COR-L47 (cell line): ENCODE measurements around the gene PRKN.

ENCODE experiments used
- DNase-seq: peaks from one replicate; lab custom pipeline; 2025; lab: John Stamatoyannopoulos, UW

PRKN gene

DNA sequence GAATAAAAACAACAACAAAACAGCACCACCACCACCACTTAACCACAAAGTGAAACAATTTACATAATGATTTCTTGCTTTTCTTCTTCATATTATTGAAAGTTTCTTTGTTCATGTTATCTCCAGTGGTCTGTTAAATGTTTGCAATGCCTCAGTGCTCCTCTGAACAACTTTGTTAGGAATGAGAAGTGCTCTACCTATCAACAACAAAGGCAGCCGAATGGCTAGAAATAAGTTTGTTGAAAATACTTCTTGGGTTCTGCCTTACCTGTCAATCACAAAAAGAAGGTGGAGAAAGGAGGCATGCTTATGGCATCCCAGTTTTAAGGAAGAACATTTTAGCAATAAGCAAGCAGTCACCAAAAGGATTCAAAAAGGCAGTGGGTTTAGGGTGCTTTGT lies 490.2 kb downstream of the PRKN start:
- no peak for DNase-seq

DNA sequence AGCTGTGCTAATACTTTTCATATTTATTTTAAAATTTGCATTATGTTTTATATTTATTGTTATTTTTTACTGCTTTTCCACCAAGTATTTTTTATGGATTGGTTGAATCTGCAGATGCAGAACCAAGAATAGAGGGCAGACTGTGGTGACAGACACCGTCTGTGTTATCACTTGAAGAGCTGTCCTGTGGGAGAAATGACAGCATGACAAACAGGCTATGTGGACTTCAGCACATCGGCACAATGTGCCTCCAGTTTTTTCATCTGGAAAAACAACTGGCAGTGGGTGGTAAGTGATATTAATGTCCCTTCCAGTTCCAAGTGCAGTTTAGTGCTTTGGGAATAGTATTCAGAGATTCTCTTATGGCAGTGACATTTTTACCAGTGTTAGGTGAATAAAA lies 492.9 kb downstream of the PRKN start:
- DNase-seq: no peak

DNA sequence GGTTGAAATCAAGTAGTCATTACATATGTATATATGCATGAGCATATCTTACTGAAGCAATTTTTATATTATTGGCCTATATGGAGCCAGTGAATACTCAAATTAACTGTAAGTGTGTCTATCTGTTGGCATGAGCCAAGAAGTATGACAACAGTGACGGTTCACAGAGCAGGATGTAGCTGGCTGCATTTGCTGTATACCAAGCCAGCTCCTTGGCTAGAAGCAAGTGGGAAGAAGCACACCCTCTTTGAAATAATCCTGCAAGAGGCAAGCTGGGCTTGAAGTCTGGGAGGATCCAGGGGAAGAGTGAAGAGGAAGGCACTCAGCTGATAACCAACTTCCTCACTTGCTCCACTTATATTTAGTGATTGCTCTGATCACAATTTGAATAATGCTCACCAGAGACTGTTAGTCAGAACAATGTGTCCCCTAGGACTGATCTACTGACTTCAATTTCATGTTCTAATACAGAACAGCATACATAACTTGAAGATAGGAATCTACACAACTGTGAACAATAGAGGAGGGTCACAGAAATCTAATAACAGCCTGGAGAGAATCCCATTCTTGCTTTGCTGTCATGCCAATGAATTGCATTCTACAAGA lies 497.3 kb downstream of the PRKN start:
- no peak for DNase-seq

DNA sequence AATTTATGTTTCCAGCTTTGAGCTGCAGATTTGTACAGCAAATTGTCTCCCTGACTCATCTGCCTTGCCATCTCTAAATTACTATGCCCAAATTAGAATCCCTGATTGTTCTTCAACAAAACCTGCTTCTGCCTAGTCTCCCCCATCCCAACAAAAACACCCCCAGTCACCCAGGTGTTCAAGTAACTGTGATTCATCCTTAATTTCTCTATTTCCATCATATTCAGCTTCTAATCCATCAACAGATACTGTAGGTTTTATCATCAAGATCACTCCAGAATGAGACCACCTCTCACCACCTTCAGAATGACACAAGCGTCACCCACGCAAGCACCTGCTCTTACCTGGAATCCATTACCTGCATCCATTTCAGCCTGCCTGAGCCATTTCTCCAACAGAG lies 498.5 kb downstream of the PRKN start:
- no peak for DNase-seq

DNA sequence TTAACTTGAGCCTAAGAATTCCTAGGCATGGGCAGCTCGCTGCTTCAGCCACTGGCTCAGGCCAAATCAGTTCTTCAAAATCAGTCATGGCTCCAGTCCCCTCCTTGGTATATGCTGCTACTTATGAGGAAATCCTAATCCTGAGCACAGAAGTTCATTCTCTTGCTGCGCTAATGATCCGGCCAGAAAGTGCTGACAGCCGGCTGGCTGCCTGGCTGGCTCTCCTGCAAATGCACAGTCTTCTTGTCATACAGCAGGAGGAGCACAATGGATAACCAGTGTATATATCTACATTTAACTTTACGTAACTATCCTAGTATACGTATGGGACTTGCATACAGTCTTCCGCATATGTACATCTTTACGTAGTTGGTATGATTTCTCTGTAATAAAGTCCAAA lies 500.8 kb downstream of the PRKN start:
- no peak for DNase-seq

DNA sequence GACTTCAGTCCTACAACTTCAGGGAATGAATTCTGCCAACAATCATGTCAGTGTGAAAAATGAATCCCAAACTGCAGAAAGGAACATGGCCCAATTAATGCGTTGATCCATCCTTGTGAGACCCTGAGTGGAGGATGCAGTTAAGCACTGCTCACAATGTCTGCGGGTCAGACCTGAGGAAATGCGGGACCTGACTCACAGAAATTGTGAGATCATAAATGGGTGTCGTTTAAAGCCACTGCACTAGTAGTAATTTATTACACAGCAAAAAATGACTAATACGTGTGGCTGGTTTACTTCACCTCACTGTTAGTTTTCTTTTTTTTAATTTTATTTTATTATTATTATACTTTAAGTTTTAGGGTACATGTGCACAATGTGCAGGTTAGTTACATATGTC lies 505.0 kb downstream of the PRKN start:
- DNase-seq: no peak

DNA sequence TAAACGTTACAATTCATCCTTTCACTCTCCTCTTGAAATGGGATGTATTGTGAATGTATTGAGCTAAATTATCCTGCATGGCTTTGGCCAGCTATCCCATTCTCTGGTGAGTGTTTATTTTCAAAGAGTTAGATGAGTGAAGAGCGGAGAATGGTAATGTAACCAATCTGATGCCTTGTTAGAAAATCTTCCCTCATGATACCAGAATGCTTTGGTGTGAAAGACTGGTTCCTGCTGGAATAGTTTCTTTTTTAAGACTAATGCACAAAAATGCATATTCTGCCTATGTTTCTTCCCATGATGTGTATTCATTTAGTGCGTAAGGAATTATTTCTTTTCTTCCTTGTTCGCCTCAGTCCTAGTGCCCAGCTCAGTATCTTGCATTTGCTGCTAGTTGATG lies 506.7 kb downstream of the PRKN start:
- no peak for DNase-seq

DNA sequence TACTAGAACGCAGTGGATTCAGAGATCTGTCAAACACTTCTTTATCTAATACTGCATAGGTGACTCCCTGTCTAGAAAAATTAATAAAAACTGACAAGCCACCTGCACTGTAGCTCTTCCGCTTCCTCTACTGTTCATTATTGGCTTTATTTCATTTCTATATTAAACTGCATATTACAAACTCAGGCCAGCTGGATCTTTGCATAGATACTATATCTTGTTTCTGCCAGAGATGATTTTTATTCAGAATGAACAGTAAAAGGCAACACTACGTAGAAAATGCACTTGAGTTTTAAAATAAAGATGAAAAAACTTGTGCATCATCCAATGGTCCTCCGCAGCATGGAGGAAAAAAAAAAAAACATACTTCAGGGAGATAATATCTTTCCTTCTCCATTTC lies 508.3 kb downstream of the PRKN start:
- DNase-seq: no peak

DNA sequence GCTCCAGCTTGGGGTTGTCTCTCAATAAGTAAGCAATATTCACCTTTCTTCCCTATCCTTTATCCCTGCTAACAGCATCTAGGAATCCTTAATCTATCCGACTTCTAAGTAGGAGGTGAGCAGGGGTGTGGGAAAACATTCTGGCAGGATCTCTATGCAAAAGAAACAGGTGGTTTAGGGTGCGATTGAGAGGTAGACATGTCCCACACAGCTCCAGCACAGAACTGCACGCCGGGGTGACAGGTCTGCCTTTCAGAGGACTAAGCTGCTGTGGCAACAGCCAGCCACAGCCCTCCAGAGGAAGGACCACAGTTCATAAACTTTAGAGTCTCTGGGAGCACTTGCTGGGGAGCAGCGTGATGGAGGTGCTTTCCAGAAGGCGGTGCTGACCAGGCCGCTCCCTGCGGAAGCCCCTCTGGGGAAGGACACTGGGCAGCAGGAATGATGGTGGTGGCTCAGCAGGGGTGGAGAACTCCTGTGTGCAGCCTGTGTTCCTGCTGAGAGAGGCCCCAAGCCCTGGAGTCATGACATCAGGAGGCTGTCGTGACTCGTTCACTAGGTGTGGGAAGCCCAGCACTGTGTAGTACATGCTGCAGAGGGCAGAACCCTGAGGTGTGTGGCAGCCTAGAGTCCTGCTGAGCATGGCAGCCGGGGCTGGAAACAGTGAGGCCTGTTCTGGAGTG lies 509.6 kb downstream of the PRKN start:
- DNase-seq: no peak

DNA sequence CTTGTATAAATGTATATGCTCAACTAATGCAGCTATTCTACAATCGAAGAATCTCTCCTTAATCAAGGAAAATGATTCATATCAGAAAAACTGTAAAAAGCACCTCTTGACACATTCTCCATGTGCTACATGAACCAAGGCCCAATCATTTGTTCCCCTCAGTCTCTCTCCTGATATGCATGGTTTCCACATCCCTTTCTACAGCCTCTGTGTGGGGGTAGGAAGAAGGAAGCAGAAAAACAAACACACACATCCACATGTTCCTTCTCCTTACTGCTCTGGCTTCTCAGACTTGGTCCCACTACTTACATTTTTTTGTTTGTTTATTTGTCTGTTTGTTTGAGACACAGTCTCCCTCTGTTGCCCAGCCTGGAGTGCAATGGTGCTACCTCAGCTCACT lies 510.5 kb downstream of the PRKN start:
- no peak for DNase-seq

DNA sequence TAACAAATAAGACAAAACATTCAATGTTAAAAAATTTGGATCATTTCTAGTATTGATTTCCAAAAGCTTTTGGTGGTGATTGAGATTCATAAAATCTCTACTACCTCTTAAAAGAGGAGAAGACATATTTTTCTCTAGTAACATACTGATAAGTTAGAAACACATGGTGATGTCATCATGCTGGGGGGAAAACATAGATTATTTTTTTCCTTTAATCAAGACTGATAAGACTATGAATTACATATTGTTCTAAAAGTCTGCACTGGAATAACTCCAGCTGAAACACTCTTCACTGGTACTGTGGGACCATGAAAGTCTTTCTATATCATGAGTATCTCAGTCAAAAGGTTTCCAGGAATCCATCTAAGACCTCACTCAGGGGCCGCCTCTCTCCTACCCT lies 515.8 kb downstream of the PRKN start:
- DNase-seq: no peak

DNA sequence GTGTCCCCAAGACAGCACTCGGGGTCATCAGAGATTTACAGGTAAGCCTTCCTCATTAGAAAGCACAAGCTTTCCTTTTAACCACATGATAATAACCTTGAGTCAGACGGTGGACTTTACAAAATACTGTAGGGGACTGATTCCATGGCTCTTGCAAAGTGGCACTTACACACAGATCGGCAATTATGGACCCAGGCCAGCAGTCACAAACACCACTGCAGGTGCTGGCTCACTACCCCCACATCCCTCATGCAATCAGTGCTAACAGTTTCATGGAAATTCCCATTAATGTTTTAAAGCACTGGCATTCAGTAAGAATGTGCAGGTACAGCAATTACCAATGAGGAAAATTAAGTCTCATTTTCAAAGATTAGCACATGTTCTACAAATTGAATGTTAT lies 516.5 kb downstream of the PRKN start:
- peak; percentile 17 for DNase-seq

DNA sequence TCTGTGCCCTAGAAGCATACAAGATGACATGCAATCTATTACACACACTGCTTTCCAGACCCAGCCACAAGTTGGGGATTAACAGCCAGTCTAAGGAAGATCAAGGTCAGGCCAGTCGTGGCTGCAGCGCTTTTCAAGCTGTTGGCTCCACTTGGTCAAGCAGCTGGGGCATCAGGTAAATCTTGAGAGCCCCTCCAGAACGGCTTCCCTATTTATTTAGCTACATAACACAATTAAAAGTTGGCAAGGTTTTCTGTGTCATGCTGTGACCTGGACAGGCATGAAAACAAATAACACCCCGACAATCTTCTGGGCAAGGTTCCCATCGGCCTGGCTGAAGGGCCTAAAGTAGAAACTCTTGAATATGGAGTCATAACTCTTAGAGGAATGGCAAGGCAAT lies 524.3 kb downstream of the PRKN start:
- DNase-seq: peak; percentile 18

DNA sequence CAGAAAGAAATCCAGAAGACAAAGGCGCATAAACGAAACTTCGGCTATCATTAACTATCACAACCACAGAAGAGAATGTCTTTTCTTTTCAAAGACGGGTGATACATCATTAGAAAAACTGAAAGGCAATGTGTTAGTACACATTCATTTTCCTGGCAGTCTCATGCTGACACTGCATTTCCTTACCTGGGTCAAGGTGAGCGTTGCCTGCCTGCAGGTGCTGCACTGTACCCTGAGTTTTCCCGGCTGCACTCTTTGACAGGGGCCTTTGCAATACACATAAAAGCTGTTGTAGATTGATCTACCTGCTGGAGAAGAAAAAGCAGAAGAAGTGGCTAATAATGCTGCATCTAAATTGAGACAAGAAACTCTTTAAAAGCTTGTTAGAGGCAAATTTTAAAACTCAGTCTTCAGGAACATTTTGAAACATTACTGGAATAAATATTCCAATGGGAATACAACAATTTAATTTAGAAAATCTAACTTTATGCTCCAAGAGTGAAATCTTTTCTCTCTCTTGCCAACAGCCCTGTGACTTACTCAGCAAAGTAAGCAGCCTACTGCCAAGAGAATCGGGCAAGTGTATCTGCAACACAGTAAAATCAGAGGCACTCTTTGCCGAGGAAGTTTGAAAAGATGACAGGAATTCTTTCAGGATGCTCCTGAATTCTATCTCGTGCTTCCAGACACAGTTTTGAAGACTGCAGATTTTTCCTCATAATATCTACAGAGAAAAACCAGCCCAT lies 526.4 kb downstream of the PRKN start:
- no peak for DNase-seq

DNA sequence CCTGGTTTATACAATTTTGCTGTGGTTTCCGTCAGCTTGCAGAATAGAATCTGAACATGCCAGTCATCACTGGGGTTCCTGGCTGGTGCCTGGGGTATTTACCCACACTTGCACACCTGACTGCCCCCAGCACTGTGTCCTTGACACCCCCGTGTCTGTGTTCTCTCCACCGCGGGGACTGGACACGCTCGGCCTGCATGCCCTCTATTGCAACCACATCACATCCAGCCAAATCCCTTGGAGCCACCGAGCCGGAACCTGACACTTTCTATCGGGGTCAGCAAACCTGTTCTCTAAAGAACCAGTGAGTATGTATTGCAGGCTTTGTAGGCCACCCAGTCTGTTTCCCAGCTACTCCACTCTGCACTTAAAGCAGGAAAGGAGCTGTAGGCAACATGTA lies 527.5 kb downstream of the PRKN start:
- no peak for DNase-seq

DNA sequence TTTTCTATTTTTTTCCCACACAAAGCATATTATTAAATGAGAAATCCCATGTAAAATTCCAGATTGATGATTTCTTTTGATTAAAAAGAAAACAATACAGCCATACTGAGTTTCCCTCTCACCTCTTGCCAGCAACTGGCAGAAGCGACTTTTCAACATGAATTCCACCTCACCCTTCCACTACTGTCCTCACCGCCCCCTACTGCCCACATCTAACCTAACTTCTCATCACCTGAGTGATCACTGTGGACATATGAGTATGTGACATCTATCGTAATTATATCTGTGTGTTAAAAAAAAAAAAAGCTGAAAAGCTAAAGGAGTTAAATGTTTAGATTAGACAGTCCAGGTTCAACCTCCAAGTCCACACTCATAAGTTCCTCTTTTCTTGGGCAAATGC lies 528.6 kb downstream of the PRKN start:
- DNase-seq: no peak

DNA sequence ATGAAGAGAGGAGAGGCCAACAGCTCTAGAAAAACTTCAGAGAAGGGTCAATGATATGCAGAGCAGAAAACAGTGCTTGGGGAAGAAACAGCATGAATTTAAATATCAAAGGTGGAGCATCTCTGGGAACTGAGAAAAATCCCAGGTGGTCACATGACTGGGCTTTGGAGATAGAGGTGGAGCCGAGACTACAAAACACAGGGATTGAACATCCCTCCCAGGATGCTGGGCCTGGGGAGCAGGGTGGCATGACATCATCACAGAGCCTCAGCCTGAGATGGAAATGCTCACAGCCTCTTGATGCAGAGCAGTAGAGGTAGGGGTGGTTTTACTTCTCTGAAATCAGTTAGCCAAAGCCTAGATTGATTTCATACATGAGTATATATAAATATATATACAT lies 529.5 kb downstream of the PRKN start:
- no peak for DNase-seq

DNA sequence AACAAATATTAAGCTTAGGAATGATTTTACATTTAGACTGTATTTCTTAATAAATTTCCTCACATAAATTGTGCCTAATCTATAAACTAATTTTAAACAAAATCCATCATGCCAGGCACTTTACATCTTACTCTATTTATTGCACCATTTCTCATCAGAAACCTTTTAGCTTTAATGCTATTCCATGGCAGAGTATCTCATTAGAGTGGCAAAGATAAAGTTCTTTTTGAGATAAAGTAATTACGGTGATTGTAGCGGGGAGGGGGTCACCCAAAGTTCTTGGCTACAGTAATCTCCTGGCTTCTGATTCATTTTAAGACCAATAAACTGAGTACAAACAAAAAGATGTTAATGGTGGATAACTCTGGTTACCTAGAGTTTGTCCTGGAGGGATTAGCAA lies 532.1 kb downstream of the PRKN start:
- DNase-seq: no peak

DNA sequence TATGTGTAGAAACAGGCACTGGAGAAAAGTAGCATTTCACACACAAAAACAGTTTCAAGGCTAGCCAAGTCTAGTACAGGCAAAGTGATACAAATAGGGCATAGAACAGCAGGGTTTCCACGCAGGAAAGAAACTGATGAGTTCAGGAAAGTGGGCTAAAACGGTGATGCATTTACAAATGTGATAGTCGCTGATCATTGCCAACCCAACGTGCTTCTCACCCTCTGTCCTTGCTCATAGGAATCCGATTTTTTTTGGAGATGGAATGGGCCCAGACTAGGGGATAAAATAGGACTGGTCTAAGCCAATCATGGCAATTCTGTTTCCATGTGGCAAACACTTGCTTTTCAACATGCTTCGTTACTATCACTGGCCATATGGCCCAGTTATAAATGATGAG lies 536.6 kb downstream of the PRKN start:
- no peak for DNase-seq

DNA sequence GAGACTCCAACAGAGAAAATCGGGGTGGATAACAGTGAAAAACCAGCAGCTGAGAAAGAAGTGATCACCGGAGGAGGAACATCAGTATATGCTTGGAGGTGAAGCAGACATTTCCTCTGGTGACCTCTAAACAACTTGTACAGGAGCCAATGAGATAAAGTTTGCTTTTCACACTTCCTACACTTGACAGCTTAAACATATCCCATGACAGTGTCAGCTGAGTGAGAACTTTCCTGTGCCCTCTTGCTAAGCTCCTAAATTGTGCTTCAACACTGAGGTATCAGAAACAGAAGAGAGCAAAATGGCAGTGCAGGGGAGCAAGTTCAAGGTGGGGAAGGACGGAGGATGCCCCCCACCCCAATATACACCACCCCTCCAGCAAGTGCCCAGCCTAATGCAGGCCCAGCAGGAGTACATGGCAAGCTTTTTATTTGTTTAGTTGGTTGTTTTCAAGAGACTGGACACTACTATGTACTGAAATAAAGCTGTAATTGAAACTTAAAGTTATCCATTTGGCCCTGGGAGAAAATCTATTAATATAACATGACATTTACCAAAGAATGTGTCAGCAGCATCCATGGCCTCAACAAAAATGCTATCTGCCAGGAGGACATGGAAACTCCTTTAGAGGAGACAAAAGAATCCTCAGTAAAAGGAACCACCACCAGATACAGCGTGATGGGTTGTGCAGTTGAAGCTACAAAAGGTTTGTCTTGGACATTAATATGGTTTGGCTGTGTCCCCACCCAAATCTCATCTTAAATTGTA lies 540.2 kb downstream of the PRKN start:
- no peak for DNase-seq

DNA sequence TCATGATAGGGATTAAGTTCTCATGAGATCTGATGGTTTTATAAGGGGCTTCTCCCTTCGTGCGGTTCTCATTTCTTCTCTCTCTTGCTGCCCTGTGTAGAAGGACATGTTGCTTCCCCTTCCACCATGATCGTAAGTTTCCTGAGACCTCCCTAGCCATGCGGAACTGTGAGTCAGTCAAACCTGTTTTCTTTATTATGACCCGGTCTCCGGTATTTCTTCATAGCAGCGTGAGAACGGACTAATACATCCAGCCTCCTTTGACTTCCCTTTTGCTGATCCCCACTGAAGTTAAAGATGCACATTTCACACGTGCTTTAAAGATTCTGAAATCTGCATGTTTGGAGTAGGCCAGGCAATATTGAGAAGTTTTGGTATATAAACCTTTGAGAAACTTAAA lies 543.1 kb downstream of the PRKN start:
- DNase-seq: no peak

DNA sequence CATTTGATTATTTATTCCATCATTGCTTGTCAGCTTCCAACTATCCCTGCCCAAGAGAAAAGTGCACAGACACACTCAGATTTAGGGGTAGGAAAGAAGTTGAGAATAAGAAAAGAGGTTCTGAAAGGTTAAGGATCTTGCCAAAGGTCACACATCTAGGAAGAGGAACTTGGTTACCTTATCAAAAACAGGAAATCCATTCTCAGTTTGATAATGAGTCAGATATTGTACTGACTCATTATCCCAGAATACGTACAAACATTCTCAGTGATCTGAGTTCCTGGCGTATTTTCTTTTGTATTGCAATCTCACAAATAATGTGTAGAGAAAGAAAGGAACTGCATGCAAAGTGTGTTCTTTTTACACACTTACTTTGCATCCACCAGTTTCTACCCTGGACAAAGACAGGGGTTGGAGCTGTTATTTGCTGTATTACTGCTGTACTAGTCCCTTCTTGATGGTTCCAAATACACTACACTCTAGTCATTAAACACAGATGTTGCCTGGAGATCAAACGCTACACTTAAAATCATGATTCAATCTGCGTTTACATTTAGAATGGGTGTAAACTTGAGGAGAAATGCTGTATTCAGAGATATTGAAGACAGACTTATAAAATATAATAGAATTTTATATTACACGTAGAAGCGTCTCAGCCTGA lies 545.7 kb downstream of the PRKN start:
- DNase-seq: no peak
